Breast epithelium (tissue), 4 donors: ENCODE measurements around the gene CMTM4. TPM values are rescaled to one million over a fixed set of nuclear protein-coding genes. Genes with fewer than 3 reads are reported as not detected.

Source experiments
- DNase-seq, 2 donors: peaks; one replicate each; pipeline ENCODE4 v3.0.0-alpha.2; 2019; ENCODE audit warnings: low spot score in 2 of 2
- H3K27ac ChIP-seq, 2 donors: fragments of 200-600 bp; sonication (generic) in 1 of 2; one replicate each; pipeline ENCODE4 v1.5.1; 2016 to 2019; ENCODE audit warnings: mild to moderate bottlenecking in 1 of 2
- H3K27me3 ChIP-seq, 2 donors: fragments of 200-600 bp; sonication (generic) in 1 of 2; one replicate each; pipeline versions ENCODE4 v1.5.1 to v1.6.0; 2017 to 2019; ENCODE audit warnings: control low read depth in 1 of 2, mild to moderate bottlenecking in 1 of 2
- H3K36me3 ChIP-seq: fragments of 200-600 bp; one replicate; pipeline ENCODE4 v1.5.1; 2019
- H3K4me1 ChIP-seq, 2 donors: fragments of 200-600 bp; sonication (generic); one replicate each; pipeline ENCODE4 v1.5.1; 2016 to 2019; ENCODE audit warnings: control low read depth in 1 of 2
- H3K4me3 ChIP-seq, 3 donors: fragments of 200-600 bp; sonication (generic); 1 replicate in 2 of 3; 2 replicates in 1 of 3; pipeline ENCODE4 v1.5.1; 2016 to 2019; ENCODE audit warnings: mild to moderate bottlenecking in 3 of 3, moderate library complexity in 2 of 3
- H3K9me3 ChIP-seq, 2 donors: fragments of 200-600 bp; sonication (generic) in 1 of 2; one replicate each; pipeline ENCODE4 v1.5.1; 2016 to 2019; ENCODE audit warnings: control low read depth in 1 of 2
- CTCF ChIP-seq, 3 donors: fragments of 450-650 bp; IDR thresholded peaks; one replicate each; pipeline ENCODE4 v1.5.1; 2016 to 2017; ENCODE audit warnings: antibody characterized with exemption in 3 of 3, mild to moderate bottlenecking in 3 of 3, moderate library complexity in 3 of 3
- POLR2A ChIP-seq: fragments of 450-650 bp; IDR thresholded peaks from one replicate; pipeline ENCODE4 v1.6.1; 2016; ENCODE audit warnings: antibody characterized with exemption, mild to moderate bottlenecking, moderate library complexity
- POLR2AphosphoS5 ChIP-seq, 3 donors: sonication (generic); formaldehyde crosslinking; IDR thresholded peaks; one replicate each; pipeline ENCODE4 v1.6.1; 2017; ENCODE audit warnings: antibody characterized with exemption in 3 of 3
- intact Hi-C: fragments of 100-400 bp; cut with DNase I; formaldehyde crosslinking; loops from one replicate; pipeline ENCODE4 v1.15.1; 2023; ENCODE audit warnings: low total_unique reads
- total RNA-seq, 3 donors: library from RNA; depleted of rRNA; stranded (reverse); fragments of >200 nt; gene quantifications; one replicate each; pipeline ENCODE4 v1.1.0, GENCODE V29; 2016

Gene CMTM4
- total RNA-seq, 3 donors from 2014 or later, result 12.5 to 35.4 (median 33.7) TPM

DNA sequence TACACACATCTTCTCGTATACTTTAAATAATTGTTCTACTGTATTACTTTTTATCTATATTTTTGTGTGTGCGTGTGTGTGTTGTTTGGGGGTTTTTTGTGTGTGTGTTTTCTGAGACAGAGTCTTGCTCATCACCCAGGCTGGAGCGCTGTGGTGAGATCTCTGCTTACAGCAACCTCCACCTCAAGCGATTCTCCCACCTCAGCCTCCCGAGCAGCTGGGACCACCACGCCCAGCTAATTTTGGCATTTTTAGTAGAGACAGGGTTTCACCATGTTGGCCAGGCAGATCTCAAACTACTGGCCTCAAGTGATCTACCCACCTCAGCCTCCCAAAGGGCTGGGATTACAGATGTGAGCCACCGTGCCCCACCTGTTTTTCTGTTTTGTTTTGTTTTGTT, 1.5 kb upstream of the CMTM4 start:
- Histone ChIP-seq H3K4me1 (peaks cover 0 to 9% of the 10 kb centered on the region in 2 donors), H3K27ac (no peak overlapping the region), H3K4me3 (no peak overlapping the region), H3K36me3 (no peaks in the 10 kb centered on the region), H3K9me3 (no peaks in the 10 kb centered on the region), H3K27me3 (no peaks in the 10 kb centered on the region)
- TF ChIP-seq POLR2AphosphoS5 (IDR thresholded peaks at IDR 0.05), result no peak
- TF ChIP-seq POLR2A, result no peak
- no peak for TF ChIP-seq CTCF (IDR thresholded peaks at IDR 0.05)
- intact Hi-C loops, result no loop called here
- no peak for DNase-seq

DNA sequence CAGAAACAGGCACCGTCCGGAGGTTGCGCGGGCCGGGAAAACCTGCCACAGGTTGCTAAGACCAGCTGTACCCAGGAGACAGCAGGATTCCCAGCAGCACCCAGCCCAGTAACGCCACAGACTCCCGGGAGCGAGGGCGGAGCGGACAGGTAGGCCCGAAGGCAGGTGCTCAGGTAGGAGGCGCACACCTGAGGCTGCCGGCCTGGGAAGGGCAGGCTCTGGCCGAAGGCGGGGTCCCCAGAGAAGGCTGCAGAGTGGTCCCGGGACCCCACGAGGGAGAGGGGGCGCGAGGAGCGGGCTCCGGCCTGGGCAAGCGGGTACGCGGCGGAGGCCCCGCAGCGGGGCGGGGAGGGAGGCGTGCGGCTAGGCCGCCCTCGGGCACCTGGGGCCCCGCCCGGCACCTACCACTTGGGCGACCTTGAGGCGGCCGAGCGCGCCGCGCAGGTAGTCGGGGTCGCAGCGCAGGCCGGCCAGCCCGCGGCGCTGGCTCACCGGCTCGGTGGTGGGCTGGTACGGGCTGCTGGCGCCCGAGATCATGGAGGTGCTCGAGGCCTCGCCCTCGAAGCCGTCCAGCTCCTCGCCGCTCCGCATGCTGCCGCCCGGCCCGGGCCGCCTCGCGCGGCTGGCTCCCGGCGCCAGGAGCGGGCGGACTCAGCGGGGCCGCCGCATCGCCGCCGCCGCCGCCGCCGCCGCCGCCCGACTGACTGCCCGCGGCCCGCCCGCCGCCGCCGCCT, 441 bp downstream of the CMTM4 start:
- Histone ChIP-seq H3K4me3 (peak overlapping the region; percentile 54 to 89 (median 82)), H3K27me3 (no peaks in the 10 kb centered on the region), H3K36me3 (no peaks in the 10 kb centered on the region), H3K27ac (peak overlapping the region; percentile 89 to 97), H3K9me3 (no peaks in the 10 kb centered on the region), H3K4me1 (peaks cover 0 to 9% of the 10 kb centered on the region in 2 donors)
- TF ChIP-seq CTCF (IDR thresholded peaks at IDR 0.05), result no peak
- peak in 2 of 3 donors; percentile 15 to 30 for TF ChIP-seq POLR2AphosphoS5 (IDR thresholded peaks at IDR 0.05)
- intact Hi-C loops, result no loop called here
- DNase-seq, result peak; percentile 58 to 72

GRCh38 chr16:66695471-66695934, 1.0 kb downstream of the CMTM4 start:
- H3K9me3 ChIP-seq, result no peaks in the 10 kb centered on the region
- H3K27ac ChIP-seq, result peak overlapping the region; percentile 89 to 97
- no peaks in the 10 kb centered on the region for H3K36me3 ChIP-seq
- TF ChIP-seq POLR2AphosphoS5 (IDR thresholded peaks at IDR 0.05), result no peak
- no peak for TF ChIP-seq CTCF (IDR thresholded peaks at IDR 0.05)
- TF ChIP-seq POLR2A, result no peak
- H3K4me1 ChIP-seq, result peaks cover 0 to 9% of the 10 kb centered on the region in 2 donors
- intact Hi-C loops, result no loop called here
- no peaks in the 10 kb centered on the region for H3K27me3 ChIP-seq
- peak in 1 of 2 donors; percentile 34 for DNase-seq
- H3K4me3 ChIP-seq, result peak overlapping the region; percentile 54 to 89 (median 82)

- DNase-seq, result no peak
- intact Hi-C loops, result no loop called here
- no peaks in the 10 kb centered on the region for H3K36me3 ChIP-seq
Measured at GRCh38 chr16:66693149-66693548, 3.4 kb downstream of the CMTM4 start.

More at GRCh38 chr16:66693149-66693548, 3.4 kb downstream of the CMTM4 start:
- Histone ChIP-seq H3K27me3 (no peaks in the 10 kb centered on the region), H3K27ac (no peak overlapping the region), H3K9me3 (no peaks in the 10 kb centered on the region), H3K4me3 (no peak overlapping the region), H3K4me1 (peaks cover 0 to 9% of the 10 kb centered on the region in 2 donors)
- no peak for TF ChIP-seq CTCF (IDR thresholded peaks at IDR 0.05)
- TF ChIP-seq POLR2A, result no peak
- TF ChIP-seq POLR2AphosphoS5 (IDR thresholded peaks at IDR 0.05), result no peak
